ENCODE data around the gene TMEM247. TPM values are rescaled to one million over a fixed set of nuclear protein-coding genes. Genes with fewer than 3 reads are reported as not detected.

TMEM247 gene
- total RNA-seq, 1 experiment from 2014 or later: not detected

GRCh38 chr2:46458763-46459500, 20.4 kb upstream of the TMEM247 start:
- Mint-ChIP-seq H3K9me3 (ENCODE audit: unreplicated experiment) (peaks cover 6% of the 10 kb centered on the region), H3K4me3 (ENCODE audit: unreplicated experiment) (no peak overlapping the region), H3K27me3 (ENCODE audit: insufficient read depth, unreplicated experiment) (no peaks in the 10 kb centered on the region), H3K4me1 (ENCODE audit: low read depth, unreplicated experiment) (no peaks in the 10 kb centered on the region), H3K27ac (ENCODE audit: unreplicated experiment) (no peak overlapping the region), H3K36me3 (ENCODE audit: insufficient read depth, unreplicated experiment) (no peaks in the 10 kb centered on the region)
- POLR2A ChIA-PET: no interaction called here
- intact Hi-C loops (cut with micrococcal nuclease; ENCODE audit: unreplicated experiment): no loop called here
- BruUV-seq (replicated peaks): no TSS peak
- TF ChIP-seq, protein P1, sequence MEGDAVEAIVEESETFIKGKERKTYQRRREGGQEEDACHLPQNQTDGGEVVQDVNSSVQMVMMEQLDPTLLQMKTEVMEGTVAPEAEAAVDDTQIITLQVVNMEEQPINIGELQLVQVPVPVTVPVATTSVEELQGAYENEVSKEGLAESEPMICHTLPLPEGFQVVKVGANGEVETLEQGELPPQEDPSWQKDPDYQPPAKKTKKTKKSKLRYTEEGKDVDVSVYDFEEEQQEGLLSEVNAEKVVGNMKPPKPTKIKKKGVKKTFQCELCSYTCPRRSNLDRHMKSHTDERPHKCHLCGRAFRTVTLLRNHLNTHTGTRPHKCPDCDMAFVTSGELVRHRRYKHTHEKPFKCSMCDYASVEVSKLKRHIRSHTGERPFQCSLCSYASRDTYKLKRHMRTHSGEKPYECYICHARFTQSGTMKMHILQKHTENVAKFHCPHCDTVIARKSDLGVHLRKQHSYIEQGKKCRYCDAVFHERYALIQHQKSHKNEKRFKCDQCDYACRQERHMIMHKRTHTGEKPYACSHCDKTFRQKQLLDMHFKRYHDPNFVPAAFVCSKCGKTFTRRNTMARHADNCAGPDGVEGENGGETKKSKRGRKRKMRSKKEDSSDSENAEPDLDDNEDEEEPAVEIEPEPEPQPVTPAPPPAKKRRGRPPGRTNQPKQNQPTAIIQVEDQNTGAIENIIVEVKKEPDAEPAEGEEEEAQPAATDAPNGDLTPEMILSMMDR (IDR thresholded peaks at IDR 0.05; ENCODE audit: insufficient read depth in 1 of 2, low read depth in 1 of 2, low read length in 1 of 2, severe bottlenecking in 1 of 2, unreplicated experiment in 1 of 2): no peak
- Histone ChIP-seq H3K27me3 (replicated peaks; ENCODE audit: control insufficient read depth, insufficient read depth, low read length) (no peaks in the 10 kb centered on the region), H3K4me1 (no peaks in the 10 kb centered on the region), H3K36me3 (ENCODE audit: control insufficient read depth, insufficient read depth, low read length) (no peaks in the 10 kb centered on the region), H3K4me3 (ENCODE audit: low read depth, low read length) (no peak overlapping the region), H3K9me3 (no peaks in the 10 kb centered on the region)
- CTCF ChIA-PET: interaction anchor here (0.6 kb wide), 1 partner anchor 332 kb away, joined by 3 read pairs; no protein-coding TSS in a partner anchor
- DNase-seq: no peak

- H3K27me3 Mint-ChIP-seq (ENCODE audit: insufficient read depth, unreplicated experiment): no peaks in the 10 kb centered on the region
- ChIA-PET CTCF (no interaction called here), POLR2A (no interaction called here)
- H3K36me3 Mint-ChIP-seq (ENCODE audit: insufficient read depth, unreplicated experiment): no peaks in the 10 kb centered on the region
- intact Hi-C loops (cut with micrococcal nuclease; ENCODE audit: unreplicated experiment): loop anchor here (2.0 kb wide), 4 partner anchors 51 to 161 kb away; no protein-coding TSS in a partner anchor
- no peaks in the 10 kb centered on the region for H3K9me3 ChIP-seq
- H3K4me1 Mint-ChIP-seq (ENCODE audit: low read depth, unreplicated experiment): peaks cover 5% of the 10 kb centered on the region
- no peaks in the 10 kb centered on the region for H3K4me1 ChIP-seq
- H3K9me3 Mint-ChIP-seq (ENCODE audit: unreplicated experiment): no peaks in the 10 kb centered on the region
- no TSS peak for BruUV-seq (replicated peaks)
- no peak for DNase-seq
- no peak overlapping the region for H3K4me3 Mint-ChIP-seq (ENCODE audit: unreplicated experiment)
- H3K4me3 ChIP-seq (ENCODE audit: low read depth, low read length): no peak overlapping the region
- TF ChIP-seq, protein P1 (IDR thresholded peaks at IDR 0.05; ENCODE audit: insufficient read depth in 1 of 2, low read depth in 1 of 2, low read length in 1 of 2, severe bottlenecking in 1 of 2, unreplicated experiment in 1 of 2): no peak
- no peaks in the 10 kb centered on the region for H3K27me3 ChIP-seq (replicated peaks; ENCODE audit: control insufficient read depth, insufficient read depth, low read length)
- no peak overlapping the region for H3K27ac Mint-ChIP-seq (ENCODE audit: unreplicated experiment)
- no peaks in the 10 kb centered on the region for H3K36me3 ChIP-seq (ENCODE audit: control insufficient read depth, insufficient read depth, low read length)
Measured at GRCh38 chr2:46459694-46460093, 19.7 kb upstream of the TMEM247 start.

DNA sequence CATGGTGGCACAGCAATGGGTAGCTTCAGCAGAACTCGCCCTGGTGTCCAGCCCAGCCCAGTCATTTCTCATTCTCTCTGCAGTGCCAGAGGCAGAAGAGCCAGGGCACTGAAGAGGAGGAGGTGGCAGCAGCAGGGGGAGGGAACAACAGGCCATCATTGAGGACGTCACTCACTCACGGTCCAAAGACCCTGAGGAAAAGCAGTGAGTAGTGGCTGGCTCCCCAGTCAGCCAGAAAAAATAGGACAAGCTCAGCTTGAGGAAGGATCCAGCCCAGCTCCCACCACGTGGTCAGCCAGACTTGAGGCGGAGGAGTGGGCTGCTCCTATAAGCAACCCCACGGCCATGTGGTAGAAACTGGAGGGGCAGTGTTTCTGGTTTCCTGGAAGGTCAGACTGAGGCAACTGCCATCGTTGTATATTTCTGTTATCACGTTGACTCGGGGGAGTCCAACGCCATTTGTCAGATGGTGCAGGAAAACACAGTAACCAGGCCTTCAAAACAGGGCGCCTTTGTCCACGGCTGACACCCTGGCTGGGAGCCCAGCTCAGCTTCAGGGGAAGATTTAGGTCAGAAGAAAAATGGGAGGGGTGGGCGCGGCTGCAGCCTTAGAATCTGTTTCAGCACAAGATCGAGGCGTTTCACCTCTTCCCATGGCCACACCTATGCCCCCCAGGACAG, 19.0 kb upstream of the TMEM247 start:
- intact Hi-C loops (cut with micrococcal nuclease; ENCODE audit: unreplicated experiment): loop anchor here (2.0 kb wide), 4 partner anchors 52 to 162 kb away; no protein-coding TSS in a partner anchor
- H3K36me3 ChIP-seq (ENCODE audit: control insufficient read depth, insufficient read depth, low read length): no peaks in the 10 kb centered on the region

More for the DNA sequence above, 19.0 kb upstream of the TMEM247 start:
- Histone ChIP-seq H3K4me1 (no peaks in the 10 kb centered on the region), H3K4me3 (ENCODE audit: low read depth, low read length) (no peak overlapping the region), H3K27me3 (replicated peaks; ENCODE audit: control insufficient read depth, insufficient read depth, low read length) (no peaks in the 10 kb centered on the region), H3K9me3 (no peaks in the 10 kb centered on the region)
- no peak overlapping the region for H3K27ac Mint-ChIP-seq (ENCODE audit: unreplicated experiment)
- H3K9me3 Mint-ChIP-seq (ENCODE audit: unreplicated experiment): no peaks in the 10 kb centered on the region
- CTCF ChIA-PET: no interaction called here
- BruUV-seq (replicated peaks): no TSS peak
- no peaks in the 10 kb centered on the region for H3K36me3 Mint-ChIP-seq (ENCODE audit: insufficient read depth, unreplicated experiment)
- H3K27me3 Mint-ChIP-seq (ENCODE audit: insufficient read depth, unreplicated experiment): no peaks in the 10 kb centered on the region
- no peak overlapping the region for H3K4me3 Mint-ChIP-seq (ENCODE audit: unreplicated experiment)
- TF ChIP-seq, protein P1 (IDR thresholded peaks at IDR 0.05; ENCODE audit: insufficient read depth in 1 of 2, low read depth in 1 of 2, low read length in 1 of 2, severe bottlenecking in 1 of 2, unreplicated experiment in 1 of 2): no peak
- POLR2A ChIA-PET: no interaction called here
- peaks cover 5% of the 10 kb centered on the region for H3K4me1 Mint-ChIP-seq (ENCODE audit: low read depth, unreplicated experiment)
- DNase-seq: no peak

All from Caco-2 (cell line).